T-helper 22 cell (primary cell): ENCODE results near the gene EIF4E2.

ENCODE experiments used
- DNase-seq: peaks from one replicate; pipeline ENCODE4 v3.0.0-alpha.2; 2020; ENCODE audit warnings: low read depth

The EIF4E2 gene

DNA sequence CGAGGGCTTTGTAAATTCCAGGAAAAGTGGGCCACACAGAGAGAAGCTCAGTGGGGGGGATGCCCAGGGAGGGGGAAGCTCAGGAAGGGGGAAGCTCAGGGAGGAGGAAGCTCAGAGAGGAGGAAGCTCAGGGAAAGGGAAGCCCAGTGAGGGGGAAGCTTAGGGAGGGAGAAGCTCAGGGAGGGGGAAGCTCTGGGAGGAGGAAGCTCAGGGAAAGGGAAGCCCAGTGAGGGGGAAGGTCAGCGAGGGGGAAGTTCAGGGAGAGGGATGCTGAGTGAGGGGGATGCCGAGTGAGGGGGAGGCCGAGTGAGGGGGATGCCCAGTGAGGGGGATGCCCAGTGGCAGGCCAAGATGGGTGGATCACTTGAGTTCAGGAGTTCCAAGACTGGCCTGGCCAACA lies 11.8 kb upstream of the EIF4E2 start:
- DNase-seq: no peak

DNA sequence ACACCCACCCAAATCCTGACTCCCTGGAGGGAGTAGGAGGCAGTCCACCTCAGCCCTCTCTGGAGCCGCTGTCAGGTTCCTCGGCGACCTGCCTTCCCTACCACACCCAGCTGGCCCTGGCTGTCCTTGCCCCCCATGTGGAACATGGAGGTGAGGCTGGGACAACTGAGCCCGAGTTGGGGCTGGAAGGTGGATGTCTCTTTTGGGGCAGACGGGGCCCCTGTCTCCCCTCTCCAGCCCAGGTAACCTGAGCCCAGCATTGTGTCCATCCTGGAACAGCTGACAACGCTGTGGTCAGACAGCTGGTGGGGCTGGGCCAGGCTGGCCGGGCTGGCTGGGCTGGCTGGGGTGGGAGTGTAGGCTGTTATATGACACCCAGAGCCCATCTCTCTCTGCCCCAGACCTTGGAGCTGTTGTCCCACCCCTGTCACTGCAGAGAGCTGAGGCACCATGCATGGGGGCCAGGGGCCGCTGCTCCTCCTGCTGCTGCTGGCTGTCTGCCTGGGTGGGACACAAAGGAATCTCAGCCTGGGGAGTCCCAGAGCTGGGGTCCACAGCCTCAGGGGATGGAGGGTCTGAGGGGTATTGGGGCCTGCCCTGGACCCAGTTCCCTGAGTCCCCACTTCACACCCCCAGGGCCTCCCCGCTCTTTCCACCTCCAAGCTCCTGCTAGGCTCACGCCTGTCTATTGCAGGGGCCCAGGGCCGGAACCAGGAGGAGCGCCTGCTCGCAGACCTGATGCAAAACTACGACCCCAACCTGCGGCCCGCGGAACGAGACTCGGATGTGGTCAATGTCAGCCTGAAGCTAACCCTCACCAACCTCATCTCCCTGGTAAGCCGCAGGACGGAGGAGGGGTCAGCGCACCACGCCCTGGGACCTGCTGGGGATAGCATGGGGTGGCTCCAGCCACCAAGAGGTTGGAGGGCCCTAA lies 10.9 kb upstream of the EIF4E2 start, which contains the start of gene CHRNG:
Gene CHRNG, plus strand, starts transcription at position 395 of the 934 bp plus-strand sequence. Its CDS starts 56 bp downstream, at position 451.
- DNase-seq: no peak

DNA sequence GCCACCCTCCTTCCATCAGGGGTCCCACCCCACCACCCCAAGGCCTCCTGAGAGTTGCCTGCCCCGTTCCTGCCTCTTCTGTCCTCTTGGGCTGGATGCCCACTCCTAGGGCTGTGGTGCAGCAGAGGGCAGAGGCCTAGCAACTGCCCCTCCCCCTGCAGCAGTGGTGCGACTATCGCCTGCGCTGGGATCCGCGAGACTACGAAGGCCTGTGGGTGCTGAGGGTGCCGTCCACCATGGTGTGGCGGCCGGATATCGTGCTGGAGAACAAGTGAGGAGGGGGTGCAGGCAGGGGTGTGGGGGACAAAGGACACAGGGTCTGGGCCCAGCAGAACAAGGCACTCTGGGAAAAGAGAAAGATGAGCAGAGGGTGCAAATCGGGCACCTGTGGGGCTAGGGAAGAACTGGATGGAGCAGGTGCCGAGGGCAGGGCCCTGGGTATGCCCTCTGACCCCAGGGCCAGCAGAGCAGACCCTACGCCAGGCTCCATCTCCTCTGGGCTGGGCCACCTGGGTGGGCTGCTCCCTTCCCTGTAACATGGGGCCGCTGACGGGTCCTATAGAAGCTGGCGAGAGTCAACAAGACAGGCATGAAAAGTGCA lies 9.9 kb upstream of the EIF4E2 start:
- no peak for DNase-seq

DNA sequence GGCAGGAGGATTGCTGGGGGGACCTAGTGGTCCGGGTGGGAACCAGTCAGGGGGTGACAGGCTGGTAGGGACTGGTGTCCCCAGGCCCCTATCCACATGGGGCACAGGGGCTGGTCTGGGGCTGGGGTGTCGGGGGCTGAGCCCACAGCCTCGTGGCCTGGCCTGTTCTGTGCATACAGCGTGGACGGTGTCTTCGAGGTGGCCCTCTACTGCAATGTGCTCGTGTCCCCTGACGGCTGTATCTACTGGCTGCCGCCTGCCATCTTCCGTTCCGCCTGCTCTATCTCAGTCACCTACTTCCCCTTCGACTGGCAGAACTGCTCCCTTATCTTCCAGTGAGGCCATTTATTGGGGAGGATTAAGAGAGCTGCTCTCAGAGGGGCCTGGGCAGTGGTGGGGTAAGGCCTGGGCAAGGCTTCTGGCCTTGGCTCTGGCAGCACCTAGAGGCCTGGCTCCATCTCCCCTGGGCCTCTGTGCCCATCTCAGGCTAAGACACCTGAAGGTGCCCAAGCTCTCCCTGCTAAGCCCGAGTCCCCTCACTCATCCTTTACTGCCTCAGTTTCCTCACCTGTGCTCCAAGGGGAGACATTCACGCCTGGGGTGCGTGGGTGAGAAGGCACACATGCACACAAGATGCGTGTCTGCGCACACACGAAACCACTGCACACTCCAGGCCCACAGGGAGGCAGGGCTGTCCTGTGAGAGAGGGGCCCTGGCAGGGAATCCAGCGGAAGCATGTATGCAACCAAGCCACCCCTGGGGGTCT lies 9.1 kb upstream of the EIF4E2 start:
- DNase-seq: no peak

DNA sequence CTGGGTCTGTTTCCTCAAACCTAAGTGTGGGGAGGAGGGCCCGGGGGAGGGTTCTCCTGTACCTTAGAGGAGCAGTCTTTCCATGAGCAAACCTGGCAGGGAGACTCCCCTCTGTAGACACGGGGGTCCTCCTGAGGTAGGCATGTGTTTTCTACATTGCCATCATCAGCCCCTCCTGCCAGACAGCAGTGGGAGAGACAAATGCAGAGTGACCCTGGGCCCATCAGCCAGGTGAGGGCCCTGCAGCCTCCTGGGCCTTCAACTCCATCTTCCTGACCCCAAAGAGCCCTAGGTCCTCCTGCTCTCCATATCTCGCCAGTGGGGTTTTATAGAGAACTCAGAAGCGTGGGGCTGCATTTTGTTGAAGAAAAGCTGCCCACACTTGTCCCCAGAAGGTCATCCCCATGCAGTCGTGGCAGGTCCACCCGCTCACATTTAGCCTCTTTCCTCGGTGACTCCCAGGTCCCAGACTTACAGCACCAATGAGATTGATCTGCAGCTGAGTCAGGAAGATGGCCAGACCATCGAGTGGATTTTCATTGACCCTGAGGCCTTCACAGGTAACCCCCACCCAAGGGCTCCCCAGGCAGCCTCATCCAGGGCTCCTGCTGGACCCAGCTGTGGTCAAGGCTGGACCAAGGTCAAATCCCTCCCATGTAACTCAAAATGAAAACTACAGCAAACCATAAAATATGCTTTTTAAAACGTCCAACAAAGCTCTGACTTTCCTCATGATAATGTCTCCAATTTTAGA lies 8.4 kb upstream of the EIF4E2 start:
- DNase-seq: no peak

GRCh38 chr2:232542715-232543467 lies 7.6 kb upstream of the EIF4E2 start:
- DNase-seq: no peak

DNA sequence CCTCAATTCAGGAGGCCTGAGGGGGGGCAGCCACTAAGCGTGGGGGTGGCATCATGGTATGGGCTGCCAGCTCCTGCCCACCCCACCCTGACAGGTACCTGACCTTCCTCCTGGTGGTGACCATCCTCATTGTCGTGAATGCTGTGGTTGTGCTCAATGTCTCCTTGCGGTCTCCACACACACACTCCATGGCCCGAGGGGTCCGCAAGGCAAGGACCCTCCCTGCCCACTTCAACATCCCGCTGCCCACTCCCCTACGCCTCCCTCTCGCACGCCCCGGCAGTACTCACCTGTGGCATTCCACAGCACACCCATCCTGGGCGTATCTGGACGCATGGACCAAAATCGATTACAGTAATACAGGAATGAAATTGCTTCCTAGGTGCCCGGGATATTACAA lies 7.0 kb upstream of the EIF4E2 start:
- DNase-seq: no peak

- DNase-seq: no peak
These were observed 6.4 kb upstream of the EIF4E2 start for GRCh38 chr2:232543928-232544631.

- no peak for DNase-seq
These were observed 5.8 kb upstream of the EIF4E2 start for GRCh38 chr2:232544674-232545073.

- DNase-seq: no peak
These were observed 4.7 kb upstream of the EIF4E2 start for GRCh38 chr2:232545511-232546375.

DNA sequence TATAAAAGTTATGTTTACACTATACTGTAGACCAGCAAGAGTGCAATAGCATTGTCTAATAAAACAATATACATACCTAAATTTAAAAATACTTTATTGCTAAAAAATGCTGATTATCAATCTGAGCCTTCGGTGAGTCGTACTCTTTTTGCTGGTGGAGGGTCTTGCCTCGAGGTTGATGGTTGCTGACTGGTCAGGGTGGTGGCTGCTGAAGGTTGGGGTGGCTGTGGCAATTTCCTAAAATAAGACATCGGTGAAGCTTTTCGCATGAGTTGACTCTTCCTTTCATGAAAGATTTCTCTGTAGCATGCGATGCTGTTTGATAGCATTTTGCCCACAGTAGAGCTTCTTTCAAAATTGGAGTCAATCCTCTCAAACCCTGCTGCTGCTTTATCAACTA lies 2.5 kb upstream of the EIF4E2 start:
- no peak for DNase-seq

- no peak for DNase-seq
These were observed 685 bp upstream of the EIF4E2 start for GRCh38 chr2:232549655-232550353.

GRCh38 chr2:232551250-232551638 lies 755 bp downstream of the EIF4E2 start:
- no peak for DNase-seq

- no peak for DNase-seq
These were observed 1.3 kb downstream of the EIF4E2 start for GRCh38 chr2:232551776-232552175.

DNA sequence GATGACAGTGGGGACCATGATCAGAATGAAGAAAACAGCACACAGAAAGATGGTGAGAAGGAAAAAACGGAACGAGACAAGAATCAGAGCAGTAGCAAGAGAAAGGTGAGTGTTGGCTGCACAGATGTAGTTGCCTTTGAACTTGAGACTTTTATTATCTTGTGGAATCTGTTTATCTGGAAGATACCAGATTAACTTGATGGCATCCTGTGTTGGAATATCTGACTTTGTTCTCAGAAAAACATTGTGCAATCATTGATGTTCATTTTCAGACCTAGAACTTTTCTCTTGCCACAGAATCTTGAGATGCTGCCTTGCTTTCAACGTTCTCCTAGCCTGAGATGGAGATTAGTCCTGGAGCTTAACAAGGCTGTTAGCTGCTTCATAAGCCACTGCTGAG lies 5.9 kb downstream of the EIF4E2 start:
- DNase-seq: no peak

DNA sequence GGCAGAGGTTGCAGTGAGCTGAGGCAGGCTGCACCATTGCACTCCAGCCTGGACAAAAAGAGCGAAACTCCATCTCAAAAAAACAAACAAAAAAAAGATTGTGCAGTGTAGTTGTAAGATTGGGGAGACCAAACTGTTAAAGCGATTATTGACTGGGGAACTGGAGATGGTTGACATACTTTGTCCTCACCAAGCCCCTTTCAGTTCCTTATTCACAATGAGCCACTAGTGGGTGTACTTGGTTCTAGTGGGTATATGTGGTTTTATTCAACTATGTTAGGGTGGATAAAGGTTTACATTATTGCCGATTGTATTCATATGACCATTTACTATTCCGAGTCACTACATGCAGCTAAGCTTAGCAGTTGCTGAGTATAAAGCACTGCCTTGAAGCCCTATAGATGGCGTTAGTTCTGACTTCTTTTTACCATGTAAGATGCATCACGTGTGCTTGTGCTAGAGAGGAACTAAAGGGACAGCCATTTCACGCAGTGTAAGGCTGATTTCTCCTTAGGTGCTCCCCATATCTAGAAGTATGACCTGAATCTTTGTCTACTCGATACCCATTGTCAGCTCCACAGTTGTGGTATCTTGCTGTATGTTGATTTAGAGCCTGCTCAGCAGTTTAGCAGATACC lies 12.1 kb downstream of the EIF4E2 start:
- DNase-seq: no peak

DNA sequence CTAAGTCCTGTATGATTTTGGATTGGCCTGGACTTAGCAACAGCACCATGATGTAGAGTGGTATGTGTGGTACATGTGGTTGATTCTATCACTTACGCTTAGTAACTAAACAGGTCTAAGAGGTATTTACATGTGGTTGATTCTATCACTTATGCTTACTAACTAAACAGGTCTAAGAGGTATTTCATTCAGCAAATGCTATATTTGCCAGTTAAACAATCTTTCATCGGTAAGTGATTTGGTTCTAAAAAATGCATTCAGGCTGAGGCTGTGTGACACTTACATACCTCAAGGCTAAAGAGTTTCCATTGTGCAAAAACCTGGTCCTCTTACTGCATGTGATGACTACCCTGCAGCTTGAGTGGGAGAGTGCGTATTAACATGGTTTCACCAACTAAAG lies 13.1 kb downstream of the EIF4E2 start:
- no peak for DNase-seq

DNA sequence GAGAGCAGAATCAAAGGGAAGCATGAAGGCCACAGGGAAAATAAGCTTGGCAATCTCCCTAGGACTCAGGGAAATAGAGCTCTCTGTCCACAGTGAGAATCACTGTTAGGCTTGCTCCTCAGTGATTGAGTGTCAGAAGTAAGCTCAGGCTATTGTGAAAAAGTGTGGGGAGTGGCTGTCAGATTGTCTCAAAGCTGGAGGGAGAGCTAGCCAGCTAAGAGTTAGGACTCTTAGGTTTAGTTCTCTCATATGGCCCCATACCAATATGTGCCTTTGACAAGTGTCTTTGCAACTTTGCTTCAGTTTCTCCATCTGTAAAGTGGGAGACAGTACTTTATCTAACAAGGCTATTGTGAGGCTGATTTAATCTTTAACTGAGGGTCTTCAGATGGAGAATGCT lies 17.2 kb downstream of the EIF4E2 start:
- DNase-seq: no peak

- no peak for DNase-seq
These were observed 17.7 kb downstream of the EIF4E2 start for GRCh38 chr2:232568161-232568560.
